CD8-positive, alpha-beta memory T cell (primary cell): Measurements from ENCODE around the gene PIK3IP1. TPM values are rescaled to one million over a fixed set of nuclear protein-coding genes. Genes with fewer than 3 reads are reported as not detected.

Experiments used
- CTCF ChIA-PET: fragments of 350-600 bp; sonication (Branson Sonifier 250); formaldehyde crosslinking; loops from one replicate; lab custom pipeline; 2021; ENCODE audit warnings: antibody characterized with exemption; lab: Charles Lee
- POLR2A ChIA-PET: fragments of 350-600 bp; sonication (Branson Sonifier 250); formaldehyde crosslinking; loops from one replicate; lab custom pipeline; 2021; ENCODE audit warnings: antibody characterized with exemption; lab: Charles Lee
- DNase-seq, 5 donors: peaks; one replicate each; pipeline versions ENCODE4 v3.0.0 to v3.0.0-alpha.2; 2020 to 2022; ENCODE audit warnings: mixed read lengths in 1 of 5
- H3K27ac ChIP-seq: one replicate; pipeline ENCODE4 v1.7.0; 2013; ENCODE audit warnings: low read depth, mild to moderate bottlenecking, low read length, moderate library complexity
- H3K27me3 ChIP-seq: 2 replicates; pipeline ENCODE4 v1.7.0; 2013; ENCODE audit warnings: low read length, mild to moderate bottlenecking; ENCODE audit not compliant: insufficient read depth, poor library complexity, severe bottlenecking
- H3K36me3 ChIP-seq: 2 replicates; pipeline ENCODE4 v1.7.0; 2013; ENCODE audit warnings: mild to moderate bottlenecking, low read length, moderate library complexity; ENCODE audit not compliant: insufficient read depth
- H3K4me1 ChIP-seq: 2 replicates; pipeline ENCODE4 v1.7.0; 2013; ENCODE audit warnings: mild to moderate bottlenecking, low read length, moderate library complexity; ENCODE audit not compliant: insufficient read depth
- H3K4me3 ChIP-seq: 2 replicates; pipeline ENCODE4 v1.7.0; 2013; ENCODE audit warnings: mild to moderate bottlenecking, low read length
- H3K9me3 ChIP-seq: 2 replicates; pipeline ENCODE4 v1.7.0; 2013; ENCODE audit warnings: mild to moderate bottlenecking, low read length
- H3K27ac Mint-ChIP-seq, 8 donors: one replicate each; pipeline ENCODE4 v1.8.0; 2020 to 2021; ENCODE audit warnings: mixed read lengths in 8 of 8, mild to moderate bottlenecking in 6 of 8, inconsistent platforms in 3 of 8, moderate library complexity in 3 of 8
- H3K27me3 Mint-ChIP-seq, 2 donors: one replicate each; pipeline ENCODE4 v1.8.0; 2020 to 2021; ENCODE audit warnings: mixed read lengths in 2 of 2, mild to moderate bottlenecking in 1 of 2, moderate library complexity in 1 of 2
- H3K36me3 Mint-ChIP-seq, 3 donors: one replicate each; pipeline ENCODE4 v1.8.0; 2020 to 2021; ENCODE audit warnings: mixed read lengths in 3 of 3, inconsistent platforms in 1 of 3, mild to moderate bottlenecking in 1 of 3
- H3K4me1 Mint-ChIP-seq, 3 donors: one replicate each; pipeline ENCODE4 v1.8.0; 2020 to 2021; ENCODE audit warnings: mixed read lengths in 3 of 3, inconsistent platforms in 1 of 3, mild to moderate bottlenecking in 1 of 3
- H3K4me3 Mint-ChIP-seq, 7 donors: one replicate each; pipeline ENCODE4 v1.8.0; 2020 to 2021; ENCODE audit warnings: mixed read lengths in 7 of 7, mild to moderate bottlenecking in 6 of 7, moderate library complexity in 4 of 7, inconsistent platforms in 2 of 7
- H3K9me3 Mint-ChIP-seq, 5 donors: one replicate each; pipeline ENCODE4 v1.8.0; 2020 to 2022; ENCODE audit warnings: mixed read lengths in 5 of 5, mild to moderate bottlenecking in 3 of 5, moderate library complexity in 2 of 5, inconsistent platforms in 1 of 5
- polyA plus RNA-seq: library from polyadenylated mRNA; unstranded; fragments of 300-500 nt; fragmentation: Illumina TruSeq; gene quantifications from one replicate; pipeline ENCODE4 v1.2.3, GENCODE V29; 2021
- total RNA-seq, 2 experiments: library from RNA; stranded (reverse); gene quantifications; one replicate each; pipeline ENCODE4 v1.2.3, GENCODE V29; 2021

PIK3IP1 gene
- total and polyA plus RNA-seq, 3 experiments from 2014 or later = 32.2 to 350 (median 35.3) TPM

GRCh38 chr22:31284281-31285155 is 7.8 kb downstream of the PIK3IP1 start:
- H3K27ac Mint-ChIP-seq = peak overlapping the region; percentile 73 to 100 (median 100)
- ChIA-PET CTCF (interaction anchor here (0.7 to 6.1 kb wide), 5 partner anchors 8 to 199 kb away, joined by 3 to 46 read pairs (median 3); partner anchors contain the start of gene PIK3IP1), POLR2A (interaction anchor here (0.6 to 7.7 kb wide), 4 partner anchors 7 to 62 kb away, joined by 4 to 146 read pairs (median 6); partner anchors contain the start of genes PATZ1 and PIK3IP1)
- H3K9me3 ChIP-seq = no peaks in the 10 kb centered on the region
- peaks cover 80% of the 10 kb centered on the region for H3K36me3 ChIP-seq
- no peak for DNase-seq
- H3K27me3 Mint-ChIP-seq = peaks cover 0 to 6% of the 10 kb centered on the region in 2 donors
- H3K4me1 Mint-ChIP-seq = peaks cover 81 to 97% (median 92%) of the 10 kb centered on the region in 3 donors
- H3K9me3 Mint-ChIP-seq = no peaks in the 10 kb centered on the region
- H3K36me3 Mint-ChIP-seq = peaks cover 23 to 96% (median 28%) of the 10 kb centered on the region in 3 donors
- no peaks in the 10 kb centered on the region for H3K27me3 ChIP-seq
- H3K27ac ChIP-seq = peak overlapping the region; percentile 35
- peaks cover 100% of the 10 kb centered on the region for H3K4me1 ChIP-seq
- H3K4me3 ChIP-seq = peak overlapping the region; percentile 52
- H3K4me3 Mint-ChIP-seq = peak overlapping the region; percentile 25 to 99 (median 66)

DNA sequence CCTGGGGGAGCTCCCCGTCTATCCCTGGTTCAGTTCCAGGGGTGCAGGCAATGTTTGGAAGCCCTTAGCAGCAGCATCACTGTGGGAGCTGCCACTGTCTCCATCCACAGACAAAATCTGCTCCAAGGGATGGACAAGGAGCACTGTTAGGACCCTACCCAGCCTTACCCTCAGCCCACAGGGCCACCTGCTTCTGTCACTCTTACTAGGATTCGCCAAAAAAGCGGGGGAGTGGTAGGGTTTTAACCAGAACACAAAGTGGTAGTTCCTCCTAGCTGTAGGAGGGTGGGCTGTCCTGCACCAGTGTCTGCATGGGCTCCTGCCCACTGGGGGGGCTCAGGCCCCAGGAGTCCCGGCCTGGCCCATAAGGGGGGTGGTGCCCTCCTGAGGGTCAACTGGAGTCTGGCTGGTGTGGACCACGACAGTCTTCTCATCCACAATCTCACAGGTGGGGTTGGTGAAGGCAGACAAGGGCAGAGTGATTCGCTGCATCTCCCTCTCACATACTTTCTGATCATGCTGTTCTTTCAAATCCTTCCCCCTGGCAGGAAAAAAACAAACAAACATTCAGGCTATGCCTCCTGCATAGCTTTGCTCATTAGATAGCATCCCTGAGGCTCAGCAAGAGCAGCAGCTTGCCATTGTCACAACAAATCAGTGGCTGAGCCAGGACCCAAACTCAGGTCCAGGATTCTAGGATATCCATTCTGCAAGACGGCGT is 9.4 kb downstream of the PIK3IP1 start:
- H3K4me1 ChIP-seq = peaks cover 100% of the 10 kb centered on the region
- no peaks in the 10 kb centered on the region for H3K27me3 ChIP-seq
- H3K4me3 ChIP-seq = no peak overlapping the region
- Mint-ChIP-seq H3K36me3 (peaks cover 22 to 95% (median 24%) of the 10 kb centered on the region in 3 donors), H3K27ac (peak overlapping the region; percentile 17 to 100 (median 93)), H3K27me3 (peaks cover 0 to 3% of the 10 kb centered on the region in 2 donors), H3K9me3 (no peaks in the 10 kb centered on the region), H3K4me1 (peaks cover 83 to 97% (median 97%) of the 10 kb centered on the region in 3 donors), H3K4me3 (peak overlapping the region in 6 of 7 donors; percentile 14 to 55 (median 37))
- no peak for DNase-seq
- H3K9me3 ChIP-seq = no peaks in the 10 kb centered on the region
- POLR2A ChIA-PET = interaction anchor here (0.8 to 7.7 kb wide), 3 partner anchors 9 to 31 kb away, joined by 3 to 146 read pairs (median 4); partner anchors contain the start of gene PIK3IP1
- CTCF ChIA-PET = interaction anchor here (1.0 to 6.1 kb wide), 4 partner anchors 8 to 30 kb away, joined by 3 to 46 read pairs (median 21); partner anchors contain the start of gene PIK3IP1
- no peak overlapping the region for H3K27ac ChIP-seq
- H3K36me3 ChIP-seq = peaks cover 64% of the 10 kb centered on the region

DNA sequence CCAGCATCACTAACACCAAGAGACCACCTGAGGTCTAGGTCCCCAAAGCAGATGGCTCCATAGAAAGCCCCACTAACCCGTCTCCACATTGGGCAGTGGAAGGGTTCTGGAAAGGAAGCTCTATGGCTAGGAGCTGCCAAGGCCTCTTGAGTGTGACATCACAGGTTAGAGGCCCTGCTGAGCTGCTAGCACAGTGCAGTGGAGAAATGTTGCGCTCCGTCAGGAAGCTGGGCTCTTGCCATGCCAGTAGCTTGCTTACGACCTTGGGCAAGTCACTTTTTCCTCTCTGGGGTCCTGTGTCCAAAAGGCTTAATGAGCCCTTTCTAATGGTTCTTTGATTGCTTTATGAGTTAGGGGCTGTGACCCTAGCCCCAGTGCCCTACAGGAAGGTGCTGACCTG is 10.6 kb downstream of the PIK3IP1 start:
- Histone ChIP-seq H3K36me3 (peaks cover 59% of the 10 kb centered on the region), H3K4me1 (peaks cover 99% of the 10 kb centered on the region), H3K27ac (no peak overlapping the region), H3K9me3 (no peaks in the 10 kb centered on the region), H3K4me3 (no peak overlapping the region), H3K27me3 (no peaks in the 10 kb centered on the region)
- ChIA-PET CTCF (interaction anchor here (4.6 to 6.1 kb wide), 2 partner anchors 8 to 9 kb away, joined by 39 to 46 read pairs; partner anchors contain the start of gene PIK3IP1), POLR2A (interaction anchor here (0.6 to 7.7 kb wide), 3 partner anchors 9 to 21 kb away, joined by 4 to 146 read pairs (median 6); partner anchors contain the start of gene PIK3IP1)
- peaks cover 0 to 3% of the 10 kb centered on the region in 2 donors for H3K27me3 Mint-ChIP-seq
- peak overlapping the region in 7 of 8 donors; percentile 29 to 100 (median 94) for H3K27ac Mint-ChIP-seq
- no peaks in the 10 kb centered on the region for H3K9me3 Mint-ChIP-seq
- H3K4me1 Mint-ChIP-seq = peaks cover 86 to 99% (median 95%) of the 10 kb centered on the region in 3 donors
- H3K36me3 Mint-ChIP-seq = peaks cover 22 to 94% (median 23%) of the 10 kb centered on the region in 3 donors
- peak overlapping the region in 3 of 7 donors; percentile 19 to 68 (median 50) for H3K4me3 Mint-ChIP-seq
- peak in 1 of 5 donors; percentile 34 for DNase-seq

DNA sequence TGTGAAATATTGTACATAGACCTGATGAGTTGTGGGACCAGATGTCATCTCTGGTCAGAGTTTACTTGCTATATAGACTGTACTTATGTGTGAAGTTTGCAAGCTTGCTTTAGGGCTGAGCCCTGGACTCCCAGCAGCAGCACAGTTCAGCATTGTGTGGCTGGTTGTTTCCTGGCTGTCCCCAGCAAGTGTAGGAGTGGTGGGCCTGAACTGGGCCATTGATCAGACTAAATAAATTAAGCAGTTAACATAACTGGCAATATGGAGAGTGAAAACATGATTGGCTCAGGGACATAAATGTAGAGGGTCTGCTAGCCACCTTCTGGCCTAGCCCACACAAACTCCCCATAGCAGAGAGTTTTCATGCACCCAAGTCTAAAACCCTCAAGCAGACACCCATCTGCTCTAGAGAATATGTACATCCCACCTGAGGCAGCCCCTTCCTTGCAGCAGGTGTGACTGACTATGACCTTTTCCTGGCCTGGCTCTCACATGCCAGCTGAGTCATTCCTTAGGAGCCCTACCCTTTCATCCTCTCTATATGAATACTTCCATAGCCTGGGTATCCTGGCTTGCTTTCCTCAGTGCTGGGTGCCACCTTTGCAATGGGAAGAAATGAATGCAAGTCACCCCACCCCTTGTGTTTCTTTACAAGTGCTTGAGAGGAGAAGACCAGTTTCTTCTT is 12.3 kb downstream of the PIK3IP1 start:
- Mint-ChIP-seq H3K27ac (peak overlapping the region; percentile 86 to 99 (median 96)), H3K4me1 (peaks cover 74 to 89% (median 85%) of the 10 kb centered on the region in 3 donors), H3K27me3 (peaks cover 0 to 3% of the 10 kb centered on the region in 2 donors), H3K9me3 (no peaks in the 10 kb centered on the region), H3K36me3 (peaks cover 11 to 88% (median 17%) of the 10 kb centered on the region in 3 donors), H3K4me3 (peak overlapping the region in 6 of 7 donors; percentile 52 to 78 (median 66))
- Histone ChIP-seq H3K36me3 (peaks cover 52% of the 10 kb centered on the region), H3K9me3 (no peaks in the 10 kb centered on the region), H3K27me3 (no peaks in the 10 kb centered on the region), H3K4me3 (peak overlapping the region; percentile 28), H3K27ac (no peak overlapping the region), H3K4me1 (peaks cover 93% of the 10 kb centered on the region)
- ChIA-PET CTCF (interaction anchor here (0.9 to 4.6 kb wide), 3 partner anchors 10 to 33 kb away, joined by 4 to 39 read pairs (median 10); partner anchors contain the start of gene PIK3IP1), POLR2A (interaction anchor here (0.8 to 7.7 kb wide), 4 partner anchors 8 to 195 kb away, joined by 3 to 146 read pairs (median 3); partner anchors contain the start of gene PIK3IP1)
- peak in 1 of 5 donors; percentile 24 for DNase-seq

- Mint-ChIP-seq H3K4me3 (peak overlapping the region; percentile 2 to 78 (median 64)), H3K27ac (peak overlapping the region; percentile 86 to 99 (median 96)), H3K36me3 (peaks cover 10 to 86% (median 18%) of the 10 kb centered on the region in 3 donors), H3K9me3 (no peaks in the 10 kb centered on the region), H3K4me1 (peaks cover 73 to 85% (median 81%) of the 10 kb centered on the region in 3 donors), H3K27me3 (peaks cover 0 to 3% of the 10 kb centered on the region in 2 donors)
- Histone ChIP-seq H3K36me3 (peaks cover 45% of the 10 kb centered on the region), H3K4me1 (peaks cover 91% of the 10 kb centered on the region), H3K27me3 (no peaks in the 10 kb centered on the region), H3K9me3 (no peaks in the 10 kb centered on the region), H3K27ac (peak overlapping the region; percentile 20), H3K4me3 (peak overlapping the region; percentile 28)
- CTCF ChIA-PET = interaction anchor here (0.8 to 4.6 kb wide), 5 partner anchors 9 to 67 kb away, joined by 3 to 39 read pairs (median 4); partner anchors contain the start of genes LIMK2 and PIK3IP1
- POLR2A ChIA-PET = interaction anchor here (0.5 to 7.7 kb wide), 6 partner anchors 8 to 195 kb away, joined by 3 to 146 read pairs (median 3); partner anchors contain the start of gene PIK3IP1
- no peak for DNase-seq
Observed at GRCh38 chr22:31279327-31279669, 13.0 kb downstream of the PIK3IP1 start.

GRCh38 chr22:31278626-31279326 is 13.5 kb downstream of the PIK3IP1 start:
- peaks cover 86% of the 10 kb centered on the region for H3K4me1 ChIP-seq
- Mint-ChIP-seq H3K4me3 (peak overlapping the region; percentile 2 to 78 (median 64)), H3K27ac (peak overlapping the region; percentile 86 to 99 (median 96)), H3K27me3 (peaks cover 0 to 3% of the 10 kb centered on the region in 2 donors), H3K36me3 (peaks cover 10 to 85% (median 20%) of the 10 kb centered on the region in 3 donors), H3K4me1 (peaks cover 72 to 83% (median 81%) of the 10 kb centered on the region in 3 donors), H3K9me3 (no peaks in the 10 kb centered on the region)
- peak overlapping the region; percentile 28 for H3K4me3 ChIP-seq
- peak overlapping the region; percentile 35 for H3K27ac ChIP-seq
- no peaks in the 10 kb centered on the region for H3K27me3 ChIP-seq
- peaks cover 40% of the 10 kb centered on the region for H3K36me3 ChIP-seq
- CTCF ChIA-PET = interaction anchor here (0.8 to 4.6 kb wide), 6 partner anchors 7 to 66 kb away, joined by 3 to 39 read pairs (median 5); partner anchors contain the start of genes LIMK2 and PIK3IP1
- H3K9me3 ChIP-seq = no peaks in the 10 kb centered on the region
- DNase-seq = peak in 3 of 5 donors; percentile 61 to 83 (median 66)
- POLR2A ChIA-PET = interaction anchor here (0.5 to 7.7 kb wide), 8 partner anchors 7 to 224 kb away, joined by 3 to 146 read pairs (median 4); partner anchors contain the start of gene PIK3IP1
